Spleen (tissue), 11 donors: ENCODE data around the gene TAF4. TPM values are rescaled to one million over a fixed set of nuclear protein-coding genes. Genes with fewer than 3 reads are reported as not detected.

Experiments used
- DNase-seq: peaks from one replicate; pipeline ENCODE4 v3.0.0-alpha.2; 2020
- H3K27ac ChIP-seq, 8 donors: fragments of 200-600 bp; sonication (generic) in 7 of 8; 1 replicate in 4 of 8; 2 replicates in 4 of 8; pipeline versions ENCODE4 v1.5.0 to v1.8.0; 2016 to 2021; ENCODE audit warnings: inconsistent platforms in 4 of 8, mild to moderate bottlenecking in 4 of 8, moderate library complexity in 1 of 8
- H3K27me3 ChIP-seq, 7 donors: fragments of 200-600 bp; sonication (generic) in 6 of 7; replicated peaks in 1 of 7; 1 replicate in 4 of 7; 2 replicates in 3 of 7; pipeline versions ENCODE4 v1.5.0 to v1.8.0; 2016 to 2021; ENCODE audit warnings: inconsistent platforms in 3 of 7, mild to moderate bottlenecking in 1 of 7
- H3K36me3 ChIP-seq, 6 donors: fragments of 200-600 bp; sonication (generic) in 5 of 6; 1 replicate in 4 of 6; 2 replicates in 2 of 6; pipeline versions ENCODE4 v1.5.0 to v1.8.0; 2016 to 2021; ENCODE audit warnings: inconsistent platforms in 2 of 6
- H3K4me1 ChIP-seq, 6 donors: fragments of 200-600 bp; sonication (generic) in 5 of 6; 1 replicate in 3 of 6; 2 replicates in 3 of 6; pipeline versions ENCODE4 v1.5.0 to v1.8.0; 2016 to 2021; ENCODE audit warnings: inconsistent platforms in 3 of 6
- H3K4me3 ChIP-seq, 8 donors: fragments of 200-600 bp; sonication (generic) in 7 of 8; 1 replicate in 4 of 8; 2 replicates in 4 of 8; pipeline versions ENCODE4 v1.5.0 to v1.8.0; 2016 to 2021; ENCODE audit warnings: inconsistent platforms in 4 of 8, mild to moderate bottlenecking in 4 of 8, moderate library complexity in 2 of 8
- H3K9me3 ChIP-seq, 8 donors: fragments of 200-600 bp; sonication (generic) in 7 of 8; 1 replicate in 4 of 8; 2 replicates in 4 of 8; pipeline versions ENCODE4 v1.5.0 to v1.8.0; 2016 to 2021; ENCODE audit warnings: inconsistent platforms in 4 of 8
- POLR2A ChIP-seq, 3 donors: fragments of 450-650 bp; IDR thresholded peaks; one replicate each; pipeline ENCODE4 v1.5.1; 2017; ENCODE audit warnings: antibody characterized with exemption in 3 of 3, mild to moderate bottlenecking in 1 of 3
- POLR2AphosphoS5 ChIP-seq, 3 donors: sonication (generic); formaldehyde crosslinking; IDR thresholded peaks; one replicate each; pipeline ENCODE4 v1.5.1; 2017; ENCODE audit warnings: antibody characterized with exemption in 3 of 3
- WGBS, 5 donors: extraction: QIAGEN DNeasy Blood & Tissue Kit in 3 of 5; methylation state at CpG; one replicate each; pipeline versions ENCODE4 v1.1.5 to v1.1.7; 2013 to 2018; 5-methylcytosine and 5-hydroxymethylcytosine counted together
- intact Hi-C: fragments of 100-400 bp; cut with DNase I; formaldehyde crosslinking; loops from one replicate; pipeline ENCODE4 v1.15.0; 2023; ENCODE audit warnings: low total_unique reads
- polyA plus RNA-seq, 3 donors: library from polyadenylated mRNA; stranded (reverse); fragments of 200-250 nt; gene quantifications; one replicate each; pipeline ENCODE4 v1.2.1, GENCODE V29; 2013
- total RNA-seq, 7 donors: library from RNA; depleted of rRNA in 3 of 7; stranded (reverse); fragments of >200 nt in 3 of 7; fragmentation: NEBNext Ultra II Directional in 4 of 7; extraction: Animal tissue kit (Norgen Biotek cat#: 25700) in 4 of 7; gene quantifications; one replicate each; pipeline versions ENCODE4 v1.1.0 to v1.2.1, GENCODE V29; 2016 to 2021
- TF ChIP-seq, protein P1 (sequence below), 11 experiments: fragments of 200-600 bp in 7 of 11; fragments of 450-650 bp in 4 of 11; sonication (generic) in 4 of 11; IDR thresholded peaks in 8 of 11; conservative IDR thresholded peaks in 3 of 11; 1 replicate in 7 of 11; 2 replicates in 4 of 11; pipeline versions ENCODE4 v1.4.0 to v1.8.0; 2016 to 2021; ENCODE audit warnings: antibody characterized with exemption in 11 of 11, inconsistent platforms in 4 of 11, mild to moderate bottlenecking in 1 of 11
- donor health status: healthy with polysubstance abuse.
- donor health status: DM: no; HTN: no; CAD: no; lungs with moderate emphysema.
- donor health status: DM: no; HTN: no; CAD: no.
- donor health status: Bipolar disorder and iron deficiency.
- donor health status: healthy.
- donor health status: DM: no; HTN: no; CAD: no.
- donor health status: DM: yes; HTN: yes; CAD: no.

TAF4 gene
- total and polyA plus RNA-seq, 10 donors: 4.3 to 28.3 (median 16.5) TPM

DNA sequence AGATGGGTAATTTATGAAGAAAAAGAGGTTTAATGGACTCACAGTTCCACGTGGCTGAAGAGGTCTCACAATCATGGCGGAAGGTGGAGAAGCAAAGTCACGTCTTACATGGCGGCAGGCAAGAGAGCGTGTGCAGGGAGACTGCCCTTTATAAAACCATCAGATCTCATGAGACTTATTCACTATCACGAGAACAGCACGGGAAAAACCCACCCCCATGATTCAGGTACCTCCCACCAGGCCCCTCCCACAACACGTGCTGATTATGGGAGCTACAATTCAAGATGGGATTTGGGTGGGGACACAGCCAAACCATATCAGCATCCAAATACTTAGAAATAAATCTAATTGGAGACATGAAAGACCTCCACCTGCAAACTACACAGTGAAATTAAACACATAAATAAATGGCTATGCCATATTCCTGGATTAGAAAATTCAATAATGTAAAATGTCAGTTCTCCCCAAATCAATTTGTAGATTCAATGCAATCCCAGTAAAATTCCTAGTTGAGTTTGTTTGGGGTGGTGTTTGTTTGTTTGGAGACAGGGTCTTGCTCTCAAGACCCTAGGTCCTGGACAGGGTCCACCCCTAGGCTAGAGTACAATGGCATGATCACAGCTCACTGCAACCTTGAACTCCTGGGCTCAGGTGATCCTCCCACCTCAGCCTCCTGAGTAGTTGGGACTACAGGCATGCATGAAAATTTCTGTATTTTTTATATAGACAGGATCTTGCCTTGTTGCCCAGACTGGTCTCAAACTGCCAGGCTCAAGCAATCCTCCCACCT, 101.6 kb downstream of the TAF4 start:
- no peaks in the 10 kb centered on the region for H3K9me3 ChIP-seq

DNA sequence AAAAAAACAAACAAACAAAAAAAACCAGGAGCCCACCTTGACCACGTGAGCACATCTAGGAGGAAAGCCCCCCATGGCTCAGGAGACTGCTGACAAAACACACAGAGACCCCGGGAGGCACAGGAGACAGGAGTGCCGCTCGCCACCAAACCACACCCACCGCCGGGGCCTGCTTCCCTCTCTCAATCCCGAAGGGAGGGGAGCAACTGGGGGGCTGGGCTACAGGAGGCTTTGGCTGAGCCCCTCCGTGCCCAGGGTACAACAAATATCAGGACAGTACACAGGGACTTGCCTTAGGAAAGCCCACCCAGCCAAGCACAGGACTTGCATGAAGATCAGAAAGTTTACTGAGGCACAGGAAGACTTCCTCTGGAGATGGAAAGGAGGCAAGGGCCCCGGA, 102.5 kb downstream of the TAF4 start:
- Histone ChIP-seq H3K4me3 (no peak overlapping the region), H3K4me1 (peaks cover 0 to 20% (median 3%) of the 10 kb centered on the region in 6 donors), H3K9me3 (no peaks in the 10 kb centered on the region), H3K36me3 (no peaks in the 10 kb centered on the region), H3K27me3 (peaks cover 0 to 31% (median 19%) of the 10 kb centered on the region in 7 donors), H3K27ac (no peak overlapping the region)
- 68 to 80% (median 72%) methylated on average over 9 of the region's 9 CpGs for WGBS, 5 donors
- TF ChIP-seq POLR2A (IDR thresholded peaks at IDR 0.05) (no peak), POLR2AphosphoS5 (IDR thresholded peaks at IDR 0.05) (no peak)
- TF ChIP-seq, protein P1, sequence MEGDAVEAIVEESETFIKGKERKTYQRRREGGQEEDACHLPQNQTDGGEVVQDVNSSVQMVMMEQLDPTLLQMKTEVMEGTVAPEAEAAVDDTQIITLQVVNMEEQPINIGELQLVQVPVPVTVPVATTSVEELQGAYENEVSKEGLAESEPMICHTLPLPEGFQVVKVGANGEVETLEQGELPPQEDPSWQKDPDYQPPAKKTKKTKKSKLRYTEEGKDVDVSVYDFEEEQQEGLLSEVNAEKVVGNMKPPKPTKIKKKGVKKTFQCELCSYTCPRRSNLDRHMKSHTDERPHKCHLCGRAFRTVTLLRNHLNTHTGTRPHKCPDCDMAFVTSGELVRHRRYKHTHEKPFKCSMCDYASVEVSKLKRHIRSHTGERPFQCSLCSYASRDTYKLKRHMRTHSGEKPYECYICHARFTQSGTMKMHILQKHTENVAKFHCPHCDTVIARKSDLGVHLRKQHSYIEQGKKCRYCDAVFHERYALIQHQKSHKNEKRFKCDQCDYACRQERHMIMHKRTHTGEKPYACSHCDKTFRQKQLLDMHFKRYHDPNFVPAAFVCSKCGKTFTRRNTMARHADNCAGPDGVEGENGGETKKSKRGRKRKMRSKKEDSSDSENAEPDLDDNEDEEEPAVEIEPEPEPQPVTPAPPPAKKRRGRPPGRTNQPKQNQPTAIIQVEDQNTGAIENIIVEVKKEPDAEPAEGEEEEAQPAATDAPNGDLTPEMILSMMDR (IDR thresholded peaks at IDR 0.05 in 8 of 11, conservative IDR thresholded peaks at IDR 0.05 in 3 of 11): no peak
- intact Hi-C loops: no loop called here
- peak; percentile 51 for DNase-seq

More for the DNA sequence above, 101.6 kb downstream of the TAF4 start:
- peaks cover 0 to 31% (median 19%) of the 10 kb centered on the region in 7 donors for H3K27me3 ChIP-seq
- no peaks in the 10 kb centered on the region for H3K36me3 ChIP-seq
- no peak for DNase-seq
- H3K27ac ChIP-seq: no peak overlapping the region
- WGBS, 5 donors: 81 to 90% (median 89%) methylated on average over 8 of the region's 8 CpGs
- intact Hi-C loops: no loop called here
- no peak for TF ChIP-seq POLR2A (IDR thresholded peaks at IDR 0.05)
- no peak for TF ChIP-seq POLR2AphosphoS5 (IDR thresholded peaks at IDR 0.05)
- TF ChIP-seq, protein P1 (IDR thresholded peaks at IDR 0.05 in 8 of 11, conservative IDR thresholded peaks at IDR 0.05 in 3 of 11): no peak
- peaks cover 0 to 20% (median 3%) of the 10 kb centered on the region in 6 donors for H3K4me1 ChIP-seq
- H3K4me3 ChIP-seq: no peak overlapping the region

- peaks cover 0 to 6% (median under 1%) of the 10 kb centered on the region in 6 donors for H3K4me1 ChIP-seq
- H3K4me3 ChIP-seq: no peak overlapping the region
- 87 to 97% (median 94%) methylated on average over 12 of the region's 12 CpGs for WGBS, 5 donors
- peaks cover 0 to 18% (median 14%) of the 10 kb centered on the region in 7 donors for H3K27me3 ChIP-seq
- DNase-seq: no peak
- H3K27ac ChIP-seq: no peak overlapping the region
- H3K9me3 ChIP-seq: no peaks in the 10 kb centered on the region
- TF ChIP-seq POLR2AphosphoS5 (IDR thresholded peaks at IDR 0.05): no peak
- TF ChIP-seq POLR2A (IDR thresholded peaks at IDR 0.05): no peak
- TF ChIP-seq, protein P1 (IDR thresholded peaks at IDR 0.05 in 8 of 11, conservative IDR thresholded peaks at IDR 0.05 in 3 of 11): no peak
- intact Hi-C loops: no loop called here
- H3K36me3 ChIP-seq: no peaks in the 10 kb centered on the region
Observed at GRCh38 chr20:61960836-61961235, 104.8 kb downstream of the TAF4 start.
